Stimulated activated CD4-positive, alpha-beta T cell treated with anti-CD3 and anti-CD28 coated beads, Interleukin-1b, Interleukin-23, amount 100 ng/mL, for 1 hour (primary cell): ENCODE measurements around the gene KCNK4.

ENCODE experiments used
- DNase-seq, 2 donors: peaks; one replicate each; pipeline ENCODE4 v3.0.0-alpha.2; 2020; ENCODE audit warnings: low read depth in 2 of 2

Gene KCNK4

GRCh38 chr11:64324692-64325469 lies 33.8 kb downstream of the KCNK4 start:
- DNase-seq = no peak

- DNase-seq = no peak
Measured at GRCh38 chr11:64327375-64327774, 36.3 kb downstream of the KCNK4 start.

- no peak for DNase-seq
Measured at GRCh38 chr11:64327993-64328392, 36.9 kb downstream of the KCNK4 start.

- no peak for DNase-seq
Measured at GRCh38 chr11:64330888-64331287, 39.8 kb downstream of the KCNK4 start.

- peak in 1 of 2 donors; percentile 40 for DNase-seq
Measured at GRCh38 chr11:64331569-64332371, 40.7 kb downstream of the KCNK4 start.

GRCh38 chr11:64333556-64333955 lies 42.5 kb downstream of the KCNK4 start:
- DNase-seq = no peak

GRCh38 chr11:64334764-64335735 lies 43.9 kb downstream of the KCNK4 start:
- no peak for DNase-seq

- no peak for DNase-seq
Measured at GRCh38 chr11:64337538-64338249, 46.6 kb downstream of the KCNK4 start.

GRCh38 chr11:64338716-64339115 lies 47.6 kb downstream of the KCNK4 start:
- DNase-seq = no peak

GRCh38 chr11:64339286-64339685 lies 48.2 kb downstream of the KCNK4 start:
- no peak for DNase-seq

- DNase-seq = peak; percentile 58 to 78
Measured at GRCh38 chr11:64339754-64340408, 48.8 kb downstream of the KCNK4 start, which contains the start of gene CCDC88B. TSS of gene CCDC88B (plus strand) at chr11:64340204. CDS start at chr11:64340267, 63 bp downstream.

- DNase-seq = peak; percentile 35 to 71
Measured at GRCh38 chr11:64340671-64341335, 49.7 kb downstream of the KCNK4 start.

- no peak for DNase-seq
Measured at GRCh38 chr11:64341429-64341828, 50.3 kb downstream of the KCNK4 start.

- DNase-seq = peak; percentile 73 to 91
Measured at GRCh38 chr11:64341851-64342791, 51.0 kb downstream of the KCNK4 start.

- no peak for DNase-seq
Measured at GRCh38 chr11:64342869-64343745, 52.0 kb downstream of the KCNK4 start.

- DNase-seq = no peak
Measured at GRCh38 chr11:64343767-64344559, 52.9 kb downstream of the KCNK4 start.

- DNase-seq = no peak
Measured at GRCh38 chr11:64344787-64345186, 53.7 kb downstream of the KCNK4 start.
